HepG2 (cell line): ENCODE results near the gene KRTAP2-3.

Experiments
- CTCF ChIP-seq: sonication (generic); formaldehyde crosslinking; IDR thresholded peaks from 2 replicates; pipeline ENCODE4 v1.5.0; 2020; ENCODE audit warnings: mild to moderate bottlenecking, missing genetic modification reagents, moderate library complexity
- RAD51 ChIP-seq: fragments of 450-650 bp; IDR thresholded peaks from 2 replicates; pipeline ENCODE4 v1.6.1; 2016; ENCODE audit warnings: borderline replicate concordance
- TAF1 ChIP-seq: sonication (generic); formaldehyde crosslinking; IDR thresholded peaks from 2 replicates; pipeline ENCODE4 v1.4.0; 2020; ENCODE audit warnings: missing genetic modification reagents
- ZFX ChIP-seq: sonication (generic); formaldehyde crosslinking; IDR thresholded peaks from 2 replicates; pipeline ENCODE4 v1.4.0; 2020; ENCODE audit warnings: mild to moderate bottlenecking, low read depth, missing genetic modification reagents, moderate library complexity
- ZZZ3 ChIP-seq: sonication (generic); formaldehyde crosslinking; IDR thresholded peaks from 2 replicates; pipeline ENCODE4 v1.4.0; 2020; ENCODE audit warnings: missing genetic modification reagents, mild to moderate bottlenecking, borderline replicate concordance
- TF ChIP-seq, protein P1 (sequence below): sonication (generic); formaldehyde crosslinking; IDR thresholded peaks from 2 replicates; pipeline ENCODE4 v1.4.0; 2020; ENCODE audit warnings: low read depth, missing genetic modification reagents
- TF ChIP-seq, protein P2 (sequence below), 2 experiments: fragments of 450-650 bp in 1 of 2; sonication (generic) in 1 of 2; formaldehyde crosslinking in 1 of 2; IDR thresholded peaks; 2 replicates each; pipeline versions ENCODE4 v1.6.1 to v1.8.0; 2016 to 2022; ENCODE audit warnings: antibody characterized with exemption in 1 of 2, mild to moderate bottlenecking in 1 of 2, missing genetic modification reagents in 1 of 2

DNA sequence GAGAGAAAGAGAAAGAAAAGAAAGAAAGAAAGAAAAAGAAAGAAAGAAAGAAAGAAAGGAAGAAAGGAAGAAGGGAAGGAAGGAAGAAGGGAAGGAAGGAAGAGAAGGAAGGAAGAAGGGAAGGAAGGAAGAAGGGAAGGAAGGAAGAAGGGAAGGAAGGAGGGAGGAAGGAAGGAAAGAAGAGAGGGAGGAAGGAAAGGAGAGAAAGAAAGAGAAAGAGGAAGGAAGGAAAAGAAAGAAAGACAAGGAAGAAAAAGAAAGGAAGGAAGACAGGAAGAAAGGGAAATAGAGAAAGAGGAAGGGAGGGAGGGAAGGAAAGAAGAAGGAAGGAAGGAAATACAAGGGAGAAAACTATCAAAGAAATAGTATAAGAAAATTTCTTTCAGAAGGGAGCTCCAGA is 16.9 kb upstream of the KRTAP2-3 start:
- TF ChIP-seq, protein P1, sequence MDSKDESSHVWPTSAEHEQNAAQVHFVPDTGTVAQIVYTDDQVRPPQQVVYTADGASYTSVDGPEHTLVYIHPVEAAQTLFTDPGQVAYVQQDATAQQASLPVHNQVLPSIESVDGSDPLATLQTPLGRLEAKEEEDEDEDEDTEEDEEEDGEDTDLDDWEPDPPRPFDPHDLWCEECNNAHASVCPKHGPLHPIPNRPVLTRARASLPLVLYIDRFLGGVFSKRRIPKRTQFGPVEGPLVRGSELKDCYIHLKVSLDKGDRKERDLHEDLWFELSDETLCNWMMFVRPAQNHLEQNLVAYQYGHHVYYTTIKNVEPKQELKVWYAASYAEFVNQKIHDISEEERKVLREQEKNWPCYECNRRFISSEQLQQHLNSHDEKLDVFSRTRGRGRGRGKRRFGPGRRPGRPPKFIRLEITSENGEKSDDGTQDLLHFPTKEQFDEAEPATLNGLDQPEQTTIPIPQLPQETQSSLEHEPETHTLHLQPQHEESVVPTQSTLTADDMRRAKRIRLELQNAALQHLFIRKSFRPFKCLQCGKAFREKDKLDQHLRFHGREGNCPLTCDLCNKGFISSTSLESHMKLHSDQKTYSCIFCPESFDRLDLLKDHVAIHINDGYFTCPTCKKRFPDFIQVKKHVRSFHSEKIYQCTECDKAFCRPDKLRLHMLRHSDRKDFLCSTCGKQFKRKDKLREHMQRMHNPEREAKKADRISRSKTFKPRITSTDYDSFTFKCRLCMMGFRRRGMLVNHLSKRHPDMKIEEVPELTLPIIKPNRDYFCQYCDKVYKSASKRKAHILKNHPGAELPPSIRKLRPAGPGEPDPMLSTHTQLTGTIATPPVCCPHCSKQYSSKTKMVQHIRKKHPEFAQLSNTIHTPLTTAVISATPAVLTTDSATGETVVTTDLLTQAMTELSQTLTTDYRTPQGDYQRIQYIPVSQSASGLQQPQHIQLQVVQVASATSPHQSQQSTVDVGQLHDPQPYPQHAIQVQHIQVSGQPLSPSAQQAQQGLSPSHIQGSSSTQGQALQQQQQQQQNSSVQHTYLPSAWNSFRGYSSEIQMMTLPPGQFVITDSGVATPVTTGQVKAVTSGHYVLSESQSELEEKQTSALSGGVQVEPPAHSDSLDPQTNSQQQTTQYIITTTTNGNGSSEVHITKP (CRISPR knock-in tag), result no peak
- TF ChIP-seq TAF1 (CRISPR knock-in tag) (no peak), ZFX (CRISPR knock-in tag) (no peak), CTCF (no peak), RAD51 (no peak), ZZZ3 (CRISPR knock-in tag) (no peak)
- TF ChIP-seq, protein P2, sequence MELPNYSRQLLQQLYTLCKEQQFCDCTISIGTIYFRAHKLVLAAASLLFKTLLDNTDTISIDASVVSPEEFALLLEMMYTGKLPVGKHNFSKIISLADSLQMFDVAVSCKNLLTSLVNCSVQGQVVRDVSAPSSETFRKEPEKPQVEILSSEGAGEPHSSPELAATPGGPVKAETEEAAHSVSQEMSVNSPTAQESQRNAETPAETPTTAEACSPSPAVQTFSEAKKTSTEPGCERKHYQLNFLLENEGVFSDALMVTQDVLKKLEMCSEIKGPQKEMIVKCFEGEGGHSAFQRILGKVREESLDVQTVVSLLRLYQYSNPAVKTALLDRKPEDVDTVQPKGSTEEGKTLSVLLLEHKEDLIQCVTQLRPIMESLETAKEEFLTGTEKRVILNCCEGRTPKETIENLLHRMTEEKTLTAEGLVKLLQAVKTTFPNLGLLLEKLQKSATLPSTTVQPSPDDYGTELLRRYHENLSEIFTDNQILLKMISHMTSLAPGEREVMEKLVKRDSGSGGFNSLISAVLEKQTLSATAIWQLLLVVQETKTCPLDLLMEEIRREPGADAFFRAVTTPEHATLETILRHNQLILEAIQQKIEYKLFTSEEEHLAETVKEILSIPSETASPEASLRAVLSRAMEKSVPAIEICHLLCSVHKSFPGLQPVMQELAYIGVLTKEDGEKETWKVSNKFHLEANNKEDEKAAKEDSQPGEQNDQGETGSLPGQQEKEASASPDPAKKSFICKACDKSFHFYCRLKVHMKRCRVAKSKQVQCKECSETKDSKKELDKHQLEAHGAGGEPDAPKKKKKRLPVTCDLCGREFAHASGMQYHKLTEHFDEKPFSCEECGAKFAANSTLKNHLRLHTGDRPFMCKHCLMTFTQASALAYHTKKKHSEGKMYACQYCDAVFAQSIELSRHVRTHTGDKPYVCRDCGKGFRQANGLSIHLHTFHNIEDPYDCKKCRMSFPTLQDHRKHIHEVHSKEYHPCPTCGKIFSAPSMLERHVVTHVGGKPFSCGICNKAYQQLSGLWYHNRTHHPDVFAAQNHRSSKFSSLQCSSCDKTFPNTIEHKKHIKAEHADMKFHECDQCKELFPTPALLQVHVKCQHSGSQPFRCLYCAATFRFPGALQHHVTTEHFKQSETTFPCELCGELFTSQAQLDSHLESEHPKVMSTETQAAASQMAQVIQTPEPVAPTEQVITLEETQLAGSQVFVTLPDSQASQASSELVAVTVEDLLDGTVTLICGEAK (IDR thresholded peaks at IDR 0.05), result no peak
- TF ChIP-seq, protein P2 (CRISPR knock-in tag; IDR thresholded peaks at IDR 0.05), result no peak
